ENCODE measurements around the gene RSU1.

- TF ChIP-seq POLR2A (IDR thresholded peaks at IDR 0.05; ENCODE audit: low read depth, low read length) (no peak), POLR2AphosphoS5 (IDR thresholded peaks at IDR 0.05; ENCODE audit: low read depth, low read length) (no peak), TAF1 (IDR thresholded peaks at IDR 0.05; ENCODE audit: low read depth, low read length) (no peak), SPI1 (IDR thresholded peaks at IDR 0.05; ENCODE audit: low read depth, low read length) (no peak)
Observed at GRCh38 chr10:16612981-16613355, 204.3 kb downstream of the RSU1 start.

Data from GM12891 (cell line).